HG02943 (cell line): ENCODE data around the gene METRN.
A peak's percentile ranks its signal among the peaks of the same experiment; 100 is the strongest.
"Not testable (repeated sequence)": the region's sequence is repeated elsewhere in the genome, so short reads cannot be mapped to it uniquely, and the experiment has no call there.

ENCODE experiments used
- ATAC-seq: cut with Tn5 transposase; IDR thresholded peaks from one replicate; pipeline ENCODE4 v1.9.1; 2021; ENCODE audit warnings: mild to moderate bottlenecking, low read depth, moderate library complexity; ENCODE audit not compliant: unreplicated experiment

METRN gene

GRCh38 chr16:733382-734207 is 18.7 kb downstream of the METRN start:
- no peak for ATAC-seq

GRCh38 chr16:734208-734980 is 19.5 kb downstream of the METRN start:
- no peak for ATAC-seq

GRCh38 chr16:734981-735881 is 20.3 kb downstream of the METRN start:
- no peak for ATAC-seq

GRCh38 chr16:735982-736453 is 21.1 kb downstream of the METRN start:
- no peak for ATAC-seq

GRCh38 chr16:736936-737481 is 22.1 kb downstream of the METRN start:
- no peak for ATAC-seq

- no peak for ATAC-seq
Observed at GRCh38 chr16:739560-740458, 24.9 kb downstream of the METRN start.

- ATAC-seq = no peak
Observed at GRCh38 chr16:740459-740763, 25.5 kb downstream of the METRN start.

GRCh38 chr16:740764-741505 is 26.0 kb downstream of the METRN start, which contains the start of gene CIAO3:
TSS of gene CIAO3 (minus strand) at chr16:740997. CDS start at chr16:740985, 12 bp downstream.
- ATAC-seq = peak; percentile 75

GRCh38 chr16:741986-742629 is 27.2 kb downstream of the METRN start:
- no peak for ATAC-seq

GRCh38 chr16:742894-743293 is 28.0 kb downstream of the METRN start:
- not testable (repeated sequence) for ATAC-seq

- ATAC-seq = no peak
Observed at GRCh38 chr16:743794-744500, 29.0 kb downstream of the METRN start.

- no peak for ATAC-seq
Observed at GRCh38 chr16:745739-746138, 30.8 kb downstream of the METRN start.

GRCh38 chr16:746637-747036 is 31.7 kb downstream of the METRN start:
- no peak for ATAC-seq

- ATAC-seq = no peak
Observed at GRCh38 chr16:747978-748746, 33.2 kb downstream of the METRN start.

- ATAC-seq = no peak
Observed at GRCh38 chr16:749010-749409, 34.1 kb downstream of the METRN start.

GRCh38 chr16:750485-750884 is 35.6 kb downstream of the METRN start:
- ATAC-seq = no peak
